GM19452 (cell line): ENCODE measurements around the gene SPAG8.

Experiments
- ATAC-seq: cut with Tn5 transposase; IDR thresholded peaks from one replicate; pipeline ENCODE4 v1.9.1; 2021; ENCODE audit not compliant: unreplicated experiment

Gene SPAG8

GRCh38 chr9:35781066-35781465 is 31.0 kb downstream of the SPAG8 start:
- ATAC-seq = no peak

- no peak for ATAC-seq
These were observed 33.6 kb downstream of the SPAG8 start for GRCh38 chr9:35778496-35778895.

GRCh38 chr9:35776018-35776417 is 36.0 kb downstream of the SPAG8 start:
- no peak for ATAC-seq

DNA sequence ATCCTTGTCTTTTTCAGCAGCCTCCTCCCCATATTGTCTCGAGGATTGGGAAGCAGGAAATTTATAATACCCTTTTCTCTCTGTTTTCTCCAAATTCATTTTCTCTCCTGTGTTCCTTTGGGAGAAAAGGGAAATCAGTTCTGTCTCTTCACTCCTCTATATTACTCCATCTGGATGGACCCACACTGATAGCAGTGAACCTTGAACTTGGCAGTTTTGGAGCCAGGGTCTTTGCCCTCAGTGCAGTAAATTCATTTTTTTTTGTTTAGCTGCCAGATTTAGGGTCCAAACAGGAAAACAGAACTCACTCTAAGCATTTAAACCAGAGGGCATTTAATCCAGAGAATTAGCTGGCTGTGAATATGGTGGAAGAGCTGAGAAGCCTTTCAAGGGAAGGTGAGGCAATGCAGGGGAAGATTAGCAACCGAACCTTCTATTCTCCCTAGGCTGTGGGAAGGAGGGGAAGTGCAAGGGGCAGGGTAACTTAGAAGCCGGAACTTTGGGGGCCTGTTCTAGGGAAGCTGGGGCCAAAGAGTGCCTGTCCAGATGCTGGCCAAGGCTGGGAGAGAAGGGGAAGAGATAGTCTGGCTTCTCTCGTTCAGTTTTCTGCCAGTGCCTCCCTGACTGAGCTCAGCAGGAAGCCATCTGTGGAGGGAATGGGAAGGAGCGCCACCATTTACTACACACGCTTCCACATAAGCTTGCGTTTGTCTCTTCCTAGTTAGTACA is 37.0 kb downstream of the SPAG8 start:
- ATAC-seq = no peak

DNA sequence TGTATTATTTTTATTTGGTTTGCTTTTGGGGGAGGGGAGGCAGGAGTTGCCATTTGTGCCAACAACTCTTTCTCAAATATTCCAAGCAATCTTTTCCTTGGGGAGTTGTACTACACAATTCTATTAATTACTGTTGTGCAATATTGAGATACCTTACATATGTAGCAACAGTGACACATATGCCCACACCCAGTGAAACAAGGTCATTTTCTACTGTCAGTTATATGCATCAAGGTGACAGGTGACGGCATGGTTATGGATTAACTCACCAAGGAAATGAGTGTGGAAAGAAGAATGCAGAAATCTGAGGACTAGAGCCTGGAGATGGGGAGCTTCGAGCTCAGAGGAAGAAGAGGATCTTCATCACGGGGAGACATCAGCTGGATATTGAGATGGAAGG is 40.1 kb downstream of the SPAG8 start:
- no peak for ATAC-seq

- no peak for ATAC-seq
These were observed 40.5 kb downstream of the SPAG8 start for GRCh38 chr9:35771534-35771933.

GRCh38 chr9:35771075-35771433 is 41.0 kb downstream of the SPAG8 start:
- no peak for ATAC-seq

DNA sequence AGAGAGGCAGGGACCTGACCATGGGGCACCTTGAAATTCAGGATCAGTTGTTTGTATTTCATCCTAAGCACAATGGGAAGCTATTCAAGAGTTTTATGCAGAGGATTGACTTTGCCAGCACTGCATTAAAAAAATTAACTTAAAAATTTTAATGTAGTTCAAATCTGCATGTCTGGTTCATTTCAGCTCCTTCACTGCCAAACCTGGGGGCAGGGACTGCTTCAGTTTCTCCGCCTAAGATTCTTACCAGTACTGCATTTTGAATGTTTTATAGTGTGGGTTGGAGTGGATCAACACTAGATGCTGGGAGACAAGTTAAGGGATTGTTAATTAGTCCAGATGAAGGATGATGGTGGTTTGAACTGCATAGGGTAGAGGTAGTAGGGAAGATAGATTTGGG is 42.3 kb downstream of the SPAG8 start:
- no peak for ATAC-seq

DNA sequence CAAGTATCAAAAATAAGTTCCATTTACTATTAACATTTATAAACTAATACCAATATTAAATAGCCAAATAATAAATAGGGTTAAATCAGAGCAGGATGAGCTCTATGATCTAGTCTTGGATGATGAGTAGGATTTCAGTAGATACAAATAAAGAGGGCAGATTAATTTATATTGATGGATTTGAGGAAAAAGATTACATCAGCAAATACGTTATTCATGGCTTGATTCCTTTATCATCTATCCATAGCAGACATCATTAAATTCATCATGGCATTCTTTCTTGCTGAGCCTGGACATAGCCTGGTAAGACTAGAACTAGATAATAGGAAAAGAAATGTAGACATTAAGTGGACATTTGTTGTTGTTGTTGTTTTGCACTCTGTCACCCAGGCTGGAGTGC is 44.6 kb downstream of the SPAG8 start:
- no peak for ATAC-seq

GRCh38 chr9:35766997-35767396 is 45.1 kb downstream of the SPAG8 start:
- no peak for ATAC-seq

DNA sequence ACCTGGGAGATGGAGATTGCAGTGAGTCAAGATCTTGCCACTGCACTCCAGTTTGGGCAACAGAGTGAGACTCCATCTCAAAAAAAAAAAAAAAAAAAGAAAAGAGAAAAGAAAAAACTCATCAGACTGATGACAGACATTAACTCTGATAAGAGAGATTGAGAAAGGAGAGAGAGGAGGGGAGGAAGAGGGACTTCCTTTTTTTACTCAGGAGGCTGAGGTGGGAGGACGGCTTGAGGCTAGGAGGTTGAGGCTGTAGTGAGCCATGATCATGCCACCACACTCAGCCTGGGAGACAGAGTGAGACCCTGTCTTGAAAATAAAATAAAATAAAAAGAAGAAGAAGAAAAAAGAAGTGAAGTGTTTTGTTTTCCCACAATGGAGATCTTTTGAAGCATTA is 48.3 kb downstream of the SPAG8 start:
- ATAC-seq = no peak

DNA sequence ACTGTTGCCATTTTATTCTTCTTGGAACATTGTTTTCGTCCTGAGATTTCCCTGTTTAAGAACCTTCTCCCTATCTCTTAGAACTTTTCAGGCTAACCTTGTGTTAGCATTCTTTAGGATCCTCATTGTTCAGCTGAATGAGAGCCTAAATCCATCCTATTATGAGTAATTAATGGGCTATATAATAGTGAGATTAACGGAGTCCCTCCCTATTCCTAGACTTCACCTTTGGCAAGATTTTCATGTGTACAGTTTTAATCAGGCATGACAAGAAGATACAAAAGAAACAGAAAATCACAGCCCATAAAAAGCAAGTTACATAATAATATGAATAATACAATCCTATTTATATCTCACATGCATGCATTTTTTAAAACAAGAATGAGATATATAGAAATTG is 48.9 kb downstream of the SPAG8 start:
- ATAC-seq = no peak

DNA sequence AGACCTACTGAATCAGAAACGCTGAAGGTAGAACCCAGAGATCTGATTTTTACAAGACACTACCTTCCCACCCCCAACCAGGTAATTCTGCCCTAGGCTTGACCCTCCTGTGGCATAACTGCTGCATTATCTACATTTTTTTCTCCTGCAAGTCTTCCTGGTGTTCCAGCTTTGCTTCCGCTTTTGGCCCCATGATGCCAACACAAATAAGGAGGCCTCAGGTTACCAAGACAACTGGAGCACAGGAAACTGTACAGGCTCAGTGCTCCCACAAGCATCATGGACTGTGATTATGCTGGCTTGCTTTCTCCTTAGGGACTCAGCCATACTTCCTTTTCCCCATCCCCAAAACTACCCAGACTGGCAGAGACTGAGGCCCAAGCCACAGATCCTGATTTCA is 51.4 kb downstream of the SPAG8 start:
- no peak for ATAC-seq

GRCh38 chr9:35759795-35760194 is 52.3 kb downstream of the SPAG8 start:
- ATAC-seq = no peak
